ENCODE results near the gene SMURF1. TPM values are rescaled to one million over a fixed set of nuclear protein-coding genes. Genes with fewer than 3 reads are reported as not detected.

SMURF1 gene
- total RNA-seq, 1 donor from 2014 or later = 30.2 TPM

DNA sequence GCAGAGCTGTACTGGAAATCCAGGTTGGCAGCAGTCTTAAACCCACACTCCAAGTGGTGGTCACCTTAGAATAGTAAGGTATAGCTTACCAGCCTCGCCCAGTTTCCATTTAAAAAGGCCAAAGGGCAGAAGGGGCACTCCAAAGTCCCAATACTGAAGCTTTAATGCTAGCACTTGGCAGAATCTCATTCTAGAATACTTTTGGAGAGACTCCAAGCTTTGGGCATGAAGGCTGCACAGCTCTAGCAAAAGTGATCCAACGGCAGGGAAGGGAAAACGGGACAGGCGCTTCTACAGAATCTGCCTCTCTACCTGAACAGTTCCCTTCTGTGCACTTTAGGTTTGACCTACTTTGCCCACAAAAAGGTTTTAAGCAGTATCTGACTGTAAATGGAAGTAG, 19.7 kb downstream of the SMURF1 start:
- peaks cover 3% of the 10 kb centered on the region for H3K36me3 Mint-ChIP-seq (ENCODE audit: low read depth)
- H3K27me3 Mint-ChIP-seq (ENCODE audit: low read depth) = no peaks in the 10 kb centered on the region
- TF ChIP-seq, protein P1, sequence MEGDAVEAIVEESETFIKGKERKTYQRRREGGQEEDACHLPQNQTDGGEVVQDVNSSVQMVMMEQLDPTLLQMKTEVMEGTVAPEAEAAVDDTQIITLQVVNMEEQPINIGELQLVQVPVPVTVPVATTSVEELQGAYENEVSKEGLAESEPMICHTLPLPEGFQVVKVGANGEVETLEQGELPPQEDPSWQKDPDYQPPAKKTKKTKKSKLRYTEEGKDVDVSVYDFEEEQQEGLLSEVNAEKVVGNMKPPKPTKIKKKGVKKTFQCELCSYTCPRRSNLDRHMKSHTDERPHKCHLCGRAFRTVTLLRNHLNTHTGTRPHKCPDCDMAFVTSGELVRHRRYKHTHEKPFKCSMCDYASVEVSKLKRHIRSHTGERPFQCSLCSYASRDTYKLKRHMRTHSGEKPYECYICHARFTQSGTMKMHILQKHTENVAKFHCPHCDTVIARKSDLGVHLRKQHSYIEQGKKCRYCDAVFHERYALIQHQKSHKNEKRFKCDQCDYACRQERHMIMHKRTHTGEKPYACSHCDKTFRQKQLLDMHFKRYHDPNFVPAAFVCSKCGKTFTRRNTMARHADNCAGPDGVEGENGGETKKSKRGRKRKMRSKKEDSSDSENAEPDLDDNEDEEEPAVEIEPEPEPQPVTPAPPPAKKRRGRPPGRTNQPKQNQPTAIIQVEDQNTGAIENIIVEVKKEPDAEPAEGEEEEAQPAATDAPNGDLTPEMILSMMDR (IDR thresholded peaks at IDR 0.05) = no peak
- no peak for DNase-seq (ENCODE audit: low spot score)
- H3K4me3 Mint-ChIP-seq (ENCODE audit: unreplicated experiment) = no peak overlapping the region
- H3K9me3 Mint-ChIP-seq (ENCODE audit: low read depth) = peaks cover 6% of the 10 kb centered on the region
- H3K4me1 Mint-ChIP-seq (ENCODE audit: low read depth) = peaks cover 75% of the 10 kb centered on the region
- peak overlapping the region; percentile 49 for H3K27ac Mint-ChIP-seq (ENCODE audit: unreplicated experiment)

DNA sequence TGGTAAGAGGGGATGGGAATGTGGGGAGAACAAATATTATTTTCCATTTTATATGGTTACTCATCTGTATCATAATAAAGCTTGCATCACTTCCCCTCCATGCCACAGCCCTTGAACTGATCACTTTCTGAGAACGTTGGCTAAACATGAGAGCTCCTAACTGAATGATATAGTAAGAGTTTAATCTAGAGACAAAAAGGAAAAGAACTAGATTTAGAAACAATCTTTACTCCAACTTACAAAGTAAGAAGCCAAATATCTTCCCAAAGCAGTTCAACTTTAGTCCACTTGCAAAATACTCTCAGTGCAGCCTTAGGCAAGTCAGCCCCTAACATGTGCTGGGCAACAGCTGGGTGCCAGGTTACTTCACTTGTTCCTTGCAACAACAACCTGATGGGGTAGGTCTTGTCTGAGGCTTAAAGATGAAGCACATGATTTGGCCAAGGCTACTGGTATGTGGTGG, 20.3 kb downstream of the SMURF1 start:
- no peak overlapping the region for H3K4me3 Mint-ChIP-seq (ENCODE audit: unreplicated experiment)
- peak overlapping the region; percentile 65 for H3K27ac Mint-ChIP-seq (ENCODE audit: unreplicated experiment)
- peaks cover 6% of the 10 kb centered on the region for H3K9me3 Mint-ChIP-seq (ENCODE audit: low read depth)
- H3K27me3 Mint-ChIP-seq (ENCODE audit: low read depth) = no peaks in the 10 kb centered on the region
- DNase-seq (ENCODE audit: low spot score) = no peak
- H3K4me1 Mint-ChIP-seq (ENCODE audit: low read depth) = peaks cover 77% of the 10 kb centered on the region
- TF ChIP-seq, protein P1 (IDR thresholded peaks at IDR 0.05) = no peak
- H3K36me3 Mint-ChIP-seq (ENCODE audit: low read depth) = peaks cover 3% of the 10 kb centered on the region

DNA sequence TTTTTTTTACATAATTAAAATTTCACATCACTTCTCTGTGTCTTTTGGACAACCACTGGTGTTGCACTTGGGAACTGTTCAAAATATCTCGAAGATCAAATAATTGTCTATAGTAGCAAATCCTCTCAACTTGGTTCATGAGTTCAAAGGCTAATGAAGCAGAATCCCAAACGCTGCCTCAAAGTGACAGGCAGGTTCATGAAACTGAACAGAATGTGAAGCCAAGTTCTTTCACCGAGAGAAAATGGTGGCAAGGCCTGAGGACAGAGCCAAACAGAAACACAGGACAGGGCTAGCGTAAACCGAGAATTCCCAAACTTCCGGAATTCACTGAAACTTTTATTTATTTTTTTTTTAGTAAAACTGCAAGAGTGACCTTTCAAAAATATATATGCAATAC, 21.1 kb downstream of the SMURF1 start:
- no peak overlapping the region for H3K4me3 Mint-ChIP-seq (ENCODE audit: unreplicated experiment)
- H3K36me3 Mint-ChIP-seq (ENCODE audit: low read depth) = peaks cover 3% of the 10 kb centered on the region
- no peaks in the 10 kb centered on the region for H3K27me3 Mint-ChIP-seq (ENCODE audit: low read depth)
- H3K4me1 Mint-ChIP-seq (ENCODE audit: low read depth) = peaks cover 77% of the 10 kb centered on the region
- no peak for DNase-seq (ENCODE audit: low spot score)
- peaks cover 6% of the 10 kb centered on the region for H3K9me3 Mint-ChIP-seq (ENCODE audit: low read depth)
- TF ChIP-seq, protein P1 (IDR thresholded peaks at IDR 0.05) = no peak
- peak overlapping the region; percentile 2 for H3K27ac Mint-ChIP-seq (ENCODE audit: unreplicated experiment)

DNA sequence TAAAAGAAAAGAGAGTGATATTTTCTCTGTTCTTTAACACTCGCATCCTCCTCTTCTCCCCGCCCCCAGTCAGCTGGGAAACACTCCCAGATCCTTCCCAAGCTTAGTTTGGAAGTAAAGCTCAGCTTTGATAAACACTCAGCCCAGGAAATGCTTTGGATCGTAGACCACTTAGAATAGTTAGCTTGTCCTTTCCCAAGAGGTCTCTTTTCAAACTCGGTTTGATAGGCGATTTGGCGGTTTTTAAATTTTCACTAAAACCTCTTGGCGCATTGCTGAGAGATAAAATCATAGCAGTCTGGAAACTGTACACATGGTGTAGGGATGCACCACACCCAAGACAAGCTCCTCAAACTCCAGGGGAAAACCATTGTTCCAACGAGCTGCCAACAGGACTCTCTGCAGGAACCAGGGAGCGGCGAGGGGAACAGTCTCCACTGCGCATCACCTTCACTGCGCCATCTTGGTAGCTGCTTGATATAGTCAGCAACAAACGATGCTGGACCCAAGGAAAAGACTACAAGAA, 22.3 kb downstream of the SMURF1 start:
- TF ChIP-seq, protein P1 (IDR thresholded peaks at IDR 0.05) = no peak
- H3K4me1 Mint-ChIP-seq (ENCODE audit: low read depth) = peaks cover 66% of the 10 kb centered on the region
- H3K4me3 Mint-ChIP-seq (ENCODE audit: unreplicated experiment) = peak overlapping the region; percentile 20
- peaks cover 3% of the 10 kb centered on the region for H3K36me3 Mint-ChIP-seq (ENCODE audit: low read depth)
- H3K27me3 Mint-ChIP-seq (ENCODE audit: low read depth) = no peaks in the 10 kb centered on the region
- H3K27ac Mint-ChIP-seq (ENCODE audit: unreplicated experiment) = peak overlapping the region; percentile 62
- no peak for DNase-seq (ENCODE audit: low spot score)
- peaks cover 10% of the 10 kb centered on the region for H3K9me3 Mint-ChIP-seq (ENCODE audit: low read depth)

DNA sequence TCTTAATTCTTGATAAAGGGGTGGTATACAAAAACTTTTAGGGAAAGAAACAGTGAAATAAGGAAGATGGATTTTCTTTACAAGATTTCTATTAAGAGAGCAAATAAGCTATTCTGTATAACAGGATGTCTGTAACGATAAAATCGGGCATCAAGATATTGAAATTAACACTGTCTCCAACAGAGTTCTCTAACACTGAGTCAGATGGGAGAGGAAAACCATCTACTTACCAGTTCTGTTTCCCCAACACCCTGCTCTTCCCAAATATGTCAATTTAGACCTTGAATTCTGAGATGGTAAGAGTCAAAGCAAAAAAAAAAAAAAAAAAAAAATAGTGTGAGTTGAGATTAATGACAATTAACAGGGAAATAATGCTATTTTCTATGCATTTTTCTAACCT, 23.0 kb downstream of the SMURF1 start:
- peaks cover 3% of the 10 kb centered on the region for H3K36me3 Mint-ChIP-seq (ENCODE audit: low read depth)
- TF ChIP-seq, protein P1 (IDR thresholded peaks at IDR 0.05) = no peak
- peak overlapping the region; percentile 75 for H3K27ac Mint-ChIP-seq (ENCODE audit: unreplicated experiment)
- H3K27me3 Mint-ChIP-seq (ENCODE audit: low read depth) = no peaks in the 10 kb centered on the region
- peaks cover 71% of the 10 kb centered on the region for H3K4me1 Mint-ChIP-seq (ENCODE audit: low read depth)
- DNase-seq (ENCODE audit: low spot score) = no peak
- no peak overlapping the region for H3K4me3 Mint-ChIP-seq (ENCODE audit: unreplicated experiment)
- peaks cover 16% of the 10 kb centered on the region for H3K9me3 Mint-ChIP-seq (ENCODE audit: low read depth)

All from chondrocyte (in vitro differentiated cells).